ENCODE data around the gene BACE2.

Gene BACE2

GRCh38 chr21:41164981-41165655 is 2.8 kb upstream of the BACE2 start:
- Histone ChIP-seq H3K79me2 (ENCODE audit: insufficient read depth, low read length) (no peaks in the 10 kb centered on the region), H3K4me2 (ENCODE audit: low read depth, low read length, poor library complexity, severe bottlenecking) (no peak overlapping the region), H3K27ac (ENCODE audit: low read depth, low read length) (no peak overlapping the region), H3K27me3 (ENCODE audit: low read length) (no peaks in the 10 kb centered on the region), H3K36me3 (ENCODE audit: low read length) (no peaks in the 10 kb centered on the region), H3K9ac (ENCODE audit: low read length) (no peak overlapping the region), H3F3A (ENCODE audit: insufficient read depth) (no peaks in the 10 kb centered on the region), H4K20me1 (ENCODE audit: low read depth, low read length) (no peaks in the 10 kb centered on the region), H2AFZ (ENCODE audit: low read depth, low read length, severe bottlenecking) (no peak overlapping the region), H3K9me3 (ENCODE audit: insufficient read depth, low read length) (no peaks in the 10 kb centered on the region), H3K4me3 (ENCODE audit: insufficient read depth, low read length, poor library complexity, severe bottlenecking) (no peak overlapping the region), H3K9me2 (replicated peaks; ENCODE audit: insufficient read depth, low read length) (no peaks in the 10 kb centered on the region)
- TF ChIP-seq CTCF (IDR thresholded peaks at IDR 0.05; ENCODE audit: insufficient read depth, low read length, poor library complexity, severe bottlenecking) (no peak), EZH2phosphoT487 (conservative IDR thresholded peaks at IDR 0.05; ENCODE audit: low read length) (no peak)

- H3K9ac ChIP-seq (ENCODE audit: low read length), result no peak overlapping the region
- H3K36me3 ChIP-seq (ENCODE audit: low read length), result no peaks in the 10 kb centered on the region
- no peak overlapping the region for H3K4me3 ChIP-seq (ENCODE audit: insufficient read depth, low read length, poor library complexity, severe bottlenecking)
- no peak overlapping the region for H3K4me2 ChIP-seq (ENCODE audit: low read depth, low read length, poor library complexity, severe bottlenecking)
- TF ChIP-seq EZH2phosphoT487 (conservative IDR thresholded peaks at IDR 0.05; ENCODE audit: low read length) (no peak), CTCF (IDR thresholded peaks at IDR 0.05; ENCODE audit: insufficient read depth, low read length, poor library complexity, severe bottlenecking) (no peak)
- no peaks in the 10 kb centered on the region for H3K79me2 ChIP-seq (ENCODE audit: insufficient read depth, low read length)
- H3K9me2 ChIP-seq (replicated peaks; ENCODE audit: insufficient read depth, low read length), result no peaks in the 10 kb centered on the region
- no peaks in the 10 kb centered on the region for H3K27me3 ChIP-seq (ENCODE audit: low read length)
- H3K9me3 ChIP-seq (ENCODE audit: insufficient read depth, low read length), result no peaks in the 10 kb centered on the region
- no peaks in the 10 kb centered on the region for H3F3A ChIP-seq (ENCODE audit: insufficient read depth)
- H2AFZ ChIP-seq (ENCODE audit: low read depth, low read length, severe bottlenecking), result no peak overlapping the region
- H4K20me1 ChIP-seq (ENCODE audit: low read depth, low read length), result no peaks in the 10 kb centered on the region
- no peak overlapping the region for H3K27ac ChIP-seq (ENCODE audit: low read depth, low read length)
These were observed 1.1 kb upstream of the BACE2 start for GRCh38 chr21:41166884-41167283.

GRCh38 chr21:41168391-41169257 is 664 bp downstream of the BACE2 start:
- H3K4me2 ChIP-seq (ENCODE audit: low read depth, low read length, poor library complexity, severe bottlenecking), result no peak overlapping the region
- H3K27me3 ChIP-seq (ENCODE audit: low read length), result no peaks in the 10 kb centered on the region
- no peaks in the 10 kb centered on the region for H3K79me2 ChIP-seq (ENCODE audit: insufficient read depth, low read length)
- H3K4me3 ChIP-seq (ENCODE audit: insufficient read depth, low read length, poor library complexity, severe bottlenecking), result no peak overlapping the region
- H4K20me1 ChIP-seq (ENCODE audit: low read depth, low read length), result no peaks in the 10 kb centered on the region
- H3K36me3 ChIP-seq (ENCODE audit: low read length), result no peaks in the 10 kb centered on the region
- no peak overlapping the region for H3K9ac ChIP-seq (ENCODE audit: low read length)
- no peaks in the 10 kb centered on the region for H3K9me2 ChIP-seq (replicated peaks; ENCODE audit: insufficient read depth, low read length)
- TF ChIP-seq CTCF (IDR thresholded peaks at IDR 0.05; ENCODE audit: insufficient read depth, low read length, poor library complexity, severe bottlenecking), result no peak
- no peak overlapping the region for H3K27ac ChIP-seq (ENCODE audit: low read depth, low read length)
- H2AFZ ChIP-seq (ENCODE audit: low read depth, low read length, severe bottlenecking), result no peak overlapping the region
- H3F3A ChIP-seq (ENCODE audit: insufficient read depth), result no peaks in the 10 kb centered on the region
- H3K9me3 ChIP-seq (ENCODE audit: insufficient read depth, low read length), result no peaks in the 10 kb centered on the region
